Small intestine (tissue), 7 donors: ENCODE data around the gene FAM120B. TPM values are rescaled to one million over a fixed set of nuclear protein-coding genes. Genes with fewer than 3 reads are reported as not detected.
A peak's percentile ranks its signal among the peaks of the same experiment; 100 is the strongest.

Experiments used
- DNase-seq, 2 donors: peaks; one replicate each; pipeline versions ENCODE4 v3.0.0 to v3.0.0-alpha.2; 2013
- FAIRE-seq: peaks from 2 replicates; lab custom pipeline; 2012; peaks lifted over from hg19 to GRCh38; lab: Jason Lieb, UNC
- H3K27ac ChIP-seq, 3 donors: one replicate each; pipeline ENCODE4 v1.5.1; 2013; ENCODE audit warnings: low read length in 2 of 3, mild to moderate bottlenecking in 2 of 3, control low read depth in 1 of 3, inconsistent platforms in 1 of 3, low read depth in 1 of 3, moderate library complexity in 1 of 3
- H3K27me3 ChIP-seq, 3 donors: one replicate each; pipeline ENCODE4 v1.6.1; 2013; ENCODE audit warnings: low read length in 3 of 3, inconsistent platforms in 1 of 3; ENCODE audit not compliant: control insufficient read depth in 3 of 3, insufficient read depth in 3 of 3
- H3K36me3 ChIP-seq, 3 donors: one replicate each; pipeline ENCODE4 v1.6.1; 2013; ENCODE audit warnings: low read length in 3 of 3, inconsistent platforms in 1 of 3, low read depth in 1 of 3, mild to moderate bottlenecking in 1 of 3, moderate library complexity in 1 of 3; ENCODE audit not compliant: control insufficient read depth in 3 of 3, insufficient read depth in 2 of 3
- H3K4me1 ChIP-seq, 3 donors: one replicate each; pipeline ENCODE4 v1.6.1; 2013; ENCODE audit warnings: low read length in 2 of 3, inconsistent platforms in 1 of 3, low read depth in 1 of 3, mild to moderate bottlenecking in 1 of 3, moderate library complexity in 1 of 3; ENCODE audit not compliant: control insufficient read depth in 3 of 3, insufficient read depth in 2 of 3
- H3K4me3 ChIP-seq, 3 donors: one replicate each; pipeline ENCODE4 v1.5.1; 2013; ENCODE audit warnings: low read length in 3 of 3, control low read depth in 1 of 3, inconsistent platforms in 1 of 3, low read depth in 1 of 3, mild to moderate bottlenecking in 1 of 3, moderate library complexity in 1 of 3
- H3K9me3 ChIP-seq, 2 donors: one replicate each; pipeline ENCODE4 v1.6.1; 2013; ENCODE audit warnings: low read depth in 1 of 2, low read length in 1 of 2; ENCODE audit not compliant: control insufficient read depth in 2 of 2, insufficient read depth in 1 of 2
- WGBS, 3 donors: extraction: QIAGEN DNeasy Blood & Tissue Kit; methylation state at CpG; one replicate each; pipeline ENCODE4 v1.1.7; 2013; 5-methylcytosine and 5-hydroxymethylcytosine counted together
- polyA plus RNA-seq, 4 donors: library from polyadenylated mRNA; stranded (reverse) in 3 of 4; unstranded in 1 of 4; fragments of 200-250 nt in 3 of 4; fragments of 120-200 nt in 1 of 4; gene quantifications; one replicate each; pipeline versions ENCODE4 v1.2.1 to v1.2.3, GENCODE V29; 2013
- donor health status: healthy with polysubstance abuse.
- donor health status: control.
- donor health status: control.
- donor health status: Bipolar disorder and iron deficiency.
- donor health status: healthy.

The FAM120B gene
- polyA plus RNA-seq, 4 donors = 6.5 to 24.0 (median 10.6) TPM

DNA sequence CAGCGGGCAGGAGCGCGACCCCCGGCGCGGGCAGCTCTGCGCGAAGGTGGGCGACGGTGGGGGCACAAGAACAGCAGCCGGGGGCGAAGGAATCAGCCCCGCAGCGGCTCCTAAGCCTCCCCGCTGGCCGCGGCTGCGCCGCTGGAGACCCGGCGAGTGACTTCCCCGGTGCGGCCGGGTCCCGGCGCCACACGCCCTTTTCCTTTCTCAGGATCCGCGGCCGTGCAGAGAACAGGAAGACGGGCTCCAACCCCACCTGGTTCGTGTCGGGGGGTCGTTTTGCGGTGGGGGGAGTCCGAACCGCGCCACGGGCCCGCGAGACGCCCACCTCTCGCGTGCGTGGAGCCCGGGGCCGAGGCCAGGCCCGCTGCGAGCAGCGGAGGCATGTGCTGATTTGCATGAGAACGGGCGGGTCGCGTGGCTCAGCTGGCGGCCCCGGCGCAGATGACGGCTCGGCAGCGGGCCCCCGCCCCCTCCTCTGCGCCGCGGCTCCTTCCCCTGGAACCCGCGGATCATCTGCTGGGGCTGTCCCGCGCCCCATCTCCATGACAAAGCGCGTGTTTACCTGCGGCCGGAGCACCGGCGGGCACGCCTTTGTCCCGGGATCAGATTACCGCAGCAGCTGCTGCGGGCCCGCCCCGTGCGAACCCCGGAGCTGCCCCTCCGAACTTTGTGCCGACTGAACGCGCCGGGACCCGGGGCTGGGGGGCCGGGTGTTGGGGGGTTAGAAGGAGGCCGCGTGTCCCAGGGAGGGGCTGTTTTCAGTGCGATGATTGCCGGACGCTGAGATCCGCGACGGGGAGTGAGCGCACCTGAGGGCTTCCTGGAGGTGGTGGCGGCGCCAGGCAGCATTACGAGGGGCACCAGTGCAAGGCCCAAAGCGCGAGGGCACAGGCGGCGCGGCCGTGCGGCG is 10.8 kb upstream of the FAM120B start:
- peaks cover 0 to 25% (median 7%) of the 10 kb centered on the region in 3 donors for H3K4me1 ChIP-seq
- 1% methylated on average over 68 to 109 of the region's 109 CpGs for WGBS, 3 donors
- DNase-seq = peak; percentile 60 to 81
- H3K27ac ChIP-seq = peak overlapping the region in 1 of 3 donors; percentile 17
- H3K9me3 ChIP-seq = peaks cover 0 to 2% of the 10 kb centered on the region in 2 donors
- peaks cover 0 to 65% (median 37%) of the 10 kb centered on the region in 3 donors for H3K27me3 ChIP-seq
- no peak for FAIRE-seq
- peak overlapping the region; percentile 17 to 41 (median 27) for H3K4me3 ChIP-seq
- H3K36me3 ChIP-seq = no peaks in the 10 kb centered on the region

DNA sequence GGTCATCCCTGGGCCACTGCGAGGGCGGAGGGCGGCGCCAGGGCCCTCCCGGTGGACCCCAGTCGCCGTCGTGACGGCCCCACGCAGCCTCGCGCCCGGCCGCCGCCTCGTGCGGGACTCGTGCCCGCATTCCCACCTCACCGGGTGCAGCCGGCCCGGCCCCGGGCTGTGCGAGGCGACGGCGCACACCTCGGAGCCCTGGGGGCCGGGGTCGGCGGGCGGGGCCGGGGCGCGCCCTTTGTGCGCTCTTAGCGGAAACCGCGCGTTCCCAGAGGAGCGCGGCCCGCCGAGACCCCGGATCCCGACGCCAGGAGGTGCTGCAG is 10.2 kb upstream of the FAM120B start:
- peak overlapping the region in 1 of 3 donors; percentile 62 for H3K27ac ChIP-seq
- peaks cover 0 to 25% (median 7%) of the 10 kb centered on the region in 3 donors for H3K4me1 ChIP-seq
- peak overlapping the region in 2 of 3 donors; percentile 17 to 41 for H3K4me3 ChIP-seq
- H3K9me3 ChIP-seq = peaks cover 0 to 9% of the 10 kb centered on the region in 2 donors
- H3K36me3 ChIP-seq = no peaks in the 10 kb centered on the region
- FAIRE-seq = no peak
- DNase-seq = peak in 1 of 2 donors; percentile 31
- 1 to 4% (median 2%) methylated on average over 25 to 47 of the region's 47 CpGs for WGBS, 3 donors
- peaks cover 0 to 62% (median 37%) of the 10 kb centered on the region in 3 donors for H3K27me3 ChIP-seq

DNA sequence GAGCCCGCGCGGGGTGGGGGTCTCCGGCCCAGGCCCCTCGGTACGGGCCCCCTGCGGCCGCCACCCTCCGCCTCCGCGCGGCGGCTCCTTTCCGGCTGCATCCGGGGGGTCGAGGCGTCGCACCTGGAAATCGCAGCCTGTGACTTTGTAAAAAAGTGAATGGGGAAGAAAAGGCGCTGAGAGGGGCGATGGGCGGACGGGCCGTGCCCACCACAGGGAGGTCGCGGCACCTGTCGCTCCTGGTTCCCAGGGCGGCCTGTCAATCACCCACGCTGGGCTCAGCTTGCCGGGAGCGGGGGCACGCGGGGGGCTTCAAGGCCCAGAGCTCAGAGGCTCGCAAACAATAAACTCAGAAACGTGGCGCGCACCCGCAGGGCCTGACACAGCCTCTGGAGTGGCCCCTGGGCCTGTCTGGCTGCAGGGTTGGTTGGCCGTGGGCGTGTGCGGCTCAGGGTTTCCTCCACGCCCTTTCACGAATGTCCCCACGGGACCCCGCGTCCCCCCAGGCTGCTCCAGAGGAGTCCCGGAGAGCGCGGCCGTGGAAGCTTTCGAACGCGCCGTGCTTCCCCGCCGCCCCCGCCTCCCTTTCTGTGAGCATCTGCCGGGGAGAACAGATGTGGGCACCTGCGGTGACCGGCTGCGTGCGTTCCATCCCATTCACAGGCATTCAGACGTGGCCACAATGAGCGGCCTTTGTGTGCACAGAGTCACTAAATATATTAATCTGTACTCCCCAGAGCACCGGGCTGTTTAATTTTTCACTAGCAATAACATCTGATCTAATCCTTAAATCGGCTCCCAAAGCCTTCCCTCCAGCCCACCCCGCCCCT is 9.6 kb upstream of the FAM120B start:
- Histone ChIP-seq H3K4me1 (peaks cover 0 to 20% (median 7%) of the 10 kb centered on the region in 3 donors), H3K9me3 (peaks cover 0 to 10% of the 10 kb centered on the region in 2 donors), H3K27me3 (peaks cover 0 to 57% (median 37%) of the 10 kb centered on the region in 3 donors), H3K4me3 (peak overlapping the region in 2 of 3 donors; percentile 9 to 41), H3K27ac (peak overlapping the region in 2 of 3 donors; percentile 53 to 62), H3K36me3 (no peaks in the 10 kb centered on the region)
- FAIRE-seq (no peak), DNase-seq (peak; percentile 52 to 61)
- 5 to 10% (median 7%) methylated on average over 60 to 67 of the region's 67 CpGs for WGBS, 3 donors

GRCh38 chr6:170297576-170298330 is 8.8 kb upstream of the FAM120B start:
- Histone ChIP-seq H3K27ac (no peak overlapping the region), H3K27me3 (peaks cover 0 to 49% (median 33%) of the 10 kb centered on the region in 3 donors), H3K4me1 (peaks cover 0 to 15% (median 5%) of the 10 kb centered on the region in 3 donors), H3K9me3 (peaks cover 0 to 10% of the 10 kb centered on the region in 2 donors), H3K36me3 (no peaks in the 10 kb centered on the region), H3K4me3 (no peak overlapping the region)
- FAIRE-seq = no peak
- WGBS, 3 donors = 26 to 42% (median 34%) methylated on average over 11 of the region's 11 CpGs
- no peak for DNase-seq

DNA sequence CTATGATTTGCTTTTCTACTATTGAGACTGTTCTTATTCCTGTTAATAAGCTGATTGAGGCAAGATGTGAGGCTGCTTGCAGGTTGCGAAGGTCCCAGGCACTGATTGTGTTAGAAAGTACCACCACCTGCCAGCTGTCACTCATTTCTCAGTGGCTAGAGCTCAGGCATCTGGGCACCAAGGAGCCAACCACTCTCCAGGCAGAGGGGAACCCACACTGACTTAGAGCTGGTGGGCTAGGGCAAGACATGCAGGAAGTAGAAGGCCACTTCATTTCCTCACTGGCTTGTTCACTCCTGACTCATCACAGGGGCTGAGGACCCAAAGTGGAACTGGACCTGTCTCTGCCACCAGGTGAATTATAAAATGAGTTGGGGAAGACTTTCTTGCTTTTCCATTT is 7.9 kb upstream of the FAM120B start:
- Histone ChIP-seq H3K9me3 (peaks cover 0 to 10% of the 10 kb centered on the region in 2 donors), H3K27me3 (peaks cover 0 to 39% (median 32%) of the 10 kb centered on the region in 3 donors), H3K4me1 (peaks cover 0 to 15% (median 5%) of the 10 kb centered on the region in 3 donors), H3K4me3 (no peak overlapping the region), H3K36me3 (no peaks in the 10 kb centered on the region), H3K27ac (no peak overlapping the region)
- FAIRE-seq (no peak), DNase-seq (no peak)
- WGBS, 3 donors = 88 to 94% (median 91%) methylated on average over 1 of the region's 1 CpG

DNA sequence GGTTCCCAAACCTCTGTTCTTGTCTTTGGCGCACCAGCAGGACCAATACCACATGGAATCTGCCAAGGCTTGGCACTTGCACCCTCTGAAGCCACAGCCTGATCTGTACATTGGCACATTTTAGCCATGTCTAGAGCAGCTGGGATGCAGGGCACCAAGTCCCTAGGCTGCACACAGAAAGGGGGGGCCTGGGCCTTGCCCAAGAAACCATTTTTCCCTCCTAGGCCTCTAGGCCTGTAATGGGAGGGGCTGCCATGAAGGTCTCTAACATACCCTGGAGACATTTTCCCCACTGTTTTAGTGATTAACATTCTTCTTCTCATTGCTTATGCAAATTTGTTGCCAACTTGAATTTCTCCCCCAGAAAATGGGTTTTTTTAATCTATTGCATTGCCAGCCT is 5.4 kb upstream of the FAM120B start:
- WGBS, 3 donors = 86 to 100% (median 97%) methylated on average over 1 of the region's 1 CpG
- H3K27ac ChIP-seq = no peak overlapping the region
- H3K4me1 ChIP-seq = peaks cover 0 to 8% (median 5%) of the 10 kb centered on the region in 3 donors
- no peaks in the 10 kb centered on the region for H3K36me3 ChIP-seq
- peaks cover 0 to 15% (median 15%) of the 10 kb centered on the region in 3 donors for H3K27me3 ChIP-seq
- peaks cover 0 to 10% of the 10 kb centered on the region in 2 donors for H3K9me3 ChIP-seq
- DNase-seq (no peak), FAIRE-seq (no peak)
- no peak overlapping the region for H3K4me3 ChIP-seq

GRCh38 chr6:170305805-170306323 is 694 bp upstream of the FAM120B start:
- DNase-seq (peak; percentile 72 to 74), FAIRE-seq (no peak)
- peaks cover 6 to 17% (median 13%) of the 10 kb centered on the region in 3 donors for H3K4me1 ChIP-seq
- peak overlapping the region; percentile 59 to 78 (median 67) for H3K4me3 ChIP-seq
- H3K36me3 ChIP-seq = no peaks in the 10 kb centered on the region
- peak overlapping the region; percentile 66 to 97 (median 71) for H3K27ac ChIP-seq
- peaks cover 0 to 6% of the 10 kb centered on the region in 2 donors for H3K9me3 ChIP-seq
- no peaks in the 10 kb centered on the region for H3K27me3 ChIP-seq
- WGBS, 3 donors = 5 to 14% (median 11%) methylated on average over 20 to 29 of the region's 29 CpGs
